Fibroblast of upper back skin (primary cell): ENCODE data around the gene C8A.

Experiments used
- DNase-seq: peaks from one replicate; pipeline ENCODE4 v3.0.0-alpha.2; 2013

C8A gene

GRCh38 chr1:56854521-56855099 is at the start of gene C8A:
C8A (plus strand) TSS chr1:56854797; CDS start chr1:56854902, 105 bp downstream.
- DNase-seq, result no peak

- peak; percentile 12 for DNase-seq
Observed at GRCh38 chr1:56806804-56807203, 47.8 kb upstream of the C8A start.

- no peak for DNase-seq
Observed at GRCh38 chr1:56808410-56808809, 46.2 kb upstream of the C8A start.

- DNase-seq, result no peak
Observed at GRCh38 chr1:56811331-56811730, 43.3 kb upstream of the C8A start.

GRCh38 chr1:56814205-56814604 is 40.4 kb upstream of the C8A start:
- no peak for DNase-seq

GRCh38 chr1:56816264-56816663 is 38.3 kb upstream of the C8A start:
- DNase-seq, result no peak

GRCh38 chr1:56816909-56817308 is 37.7 kb upstream of the C8A start:
- DNase-seq, result no peak

- no peak for DNase-seq
Observed at GRCh38 chr1:56817716-56818463, 36.7 kb upstream of the C8A start.

- DNase-seq, result no peak
Observed at GRCh38 chr1:56819387-56819899, 35.2 kb upstream of the C8A start, which contains the start of gene FYB2. FYB2 (minus strand) TSS chr1:56819404; CDS start chr1:56819290, 114 bp downstream.

GRCh38 chr1:56820755-56821461 is 33.7 kb upstream of the C8A start:
- peak; percentile 81 for DNase-seq

GRCh38 chr1:56821462-56821797 is 33.2 kb upstream of the C8A start:
- DNase-seq, result no peak

GRCh38 chr1:56824271-56824670 is 30.3 kb upstream of the C8A start:
- DNase-seq, result peak; percentile 75

GRCh38 chr1:56824938-56825337 is 29.7 kb upstream of the C8A start:
- no peak for DNase-seq

- no peak for DNase-seq
Observed at GRCh38 chr1:56825436-56825835, 29.2 kb upstream of the C8A start.

- no peak for DNase-seq
Observed at GRCh38 chr1:56827711-56828110, 26.9 kb upstream of the C8A start.

- DNase-seq, result no peak
Observed at GRCh38 chr1:56830052-56830451, 24.5 kb upstream of the C8A start.

- peak; percentile 95 for DNase-seq
Observed at GRCh38 chr1:56831871-56832693, 22.5 kb upstream of the C8A start.

GRCh38 chr1:56833088-56833487 is 21.5 kb upstream of the C8A start:
- no peak for DNase-seq

GRCh38 chr1:56834137-56834900 is 20.3 kb upstream of the C8A start:
- no peak for DNase-seq

- no peak for DNase-seq
Observed at GRCh38 chr1:56835657-56836056, 18.9 kb upstream of the C8A start.

GRCh38 chr1:56836359-56836758 is 18.2 kb upstream of the C8A start:
- DNase-seq, result no peak

- no peak for DNase-seq
Observed at GRCh38 chr1:56837244-56837939, 17.2 kb upstream of the C8A start.
